ENCODE data around the gene CFAP45.

GRCh38 chr1:159900755-159901360 is 893 bp upstream of the CFAP45 start:
- no peak for TF ChIP-seq CTCF (IDR thresholded peaks at IDR 0.05)
- no peak for TF ChIP-seq POLR2A (IDR thresholded peaks at IDR 0.05)
